Measurements from ENCODE around the gene GRAMD1B.

Gene GRAMD1B

GRCh38 chr11:123549926-123550917 is 120.2 kb downstream of the GRAMD1B start:
- peaks cover 1% of the 10 kb centered on the region; the same call in 1 of the 2 replicates for H3K4me1 ChIP-seq
- no peaks in the 10 kb centered on the region for H3K27me3 ChIP-seq
- no peaks in the 10 kb centered on the region for H3K36me3 ChIP-seq
- TF ChIP-seq CTCF (IDR thresholded peaks at IDR 0.05; ENCODE audit: low read depth, low read length), result no peak
- no peaks in the 10 kb centered on the region for H3K9me3 ChIP-seq
- no peak for DNase-seq
- no peak overlapping the region for H3K4me3 ChIP-seq (ENCODE audit: low read depth, low read length)

- no peaks in the 10 kb centered on the region for H3K4me1 ChIP-seq
- no peaks in the 10 kb centered on the region for H3K9me3 ChIP-seq
- DNase-seq, result no peak
- no peak for TF ChIP-seq CTCF (IDR thresholded peaks at IDR 0.05; ENCODE audit: low read depth, low read length)
- H3K36me3 ChIP-seq, result no peaks in the 10 kb centered on the region
- H3K27me3 ChIP-seq, result no peaks in the 10 kb centered on the region
- H3K4me3 ChIP-seq (ENCODE audit: low read depth, low read length), result no peak overlapping the region
Measured at GRCh38 chr11:123551079-123551478, 121.0 kb downstream of the GRAMD1B start.

GRCh38 chr11:123556633-123557032 is 126.6 kb downstream of the GRAMD1B start:
- no peaks in the 10 kb centered on the region for H3K9me3 ChIP-seq
- H3K4me1 ChIP-seq, result peaks cover 11% of the 10 kb centered on the region
- no peaks in the 10 kb centered on the region for H3K36me3 ChIP-seq
- no peaks in the 10 kb centered on the region for H3K27me3 ChIP-seq
- TF ChIP-seq CTCF (IDR thresholded peaks at IDR 0.05; ENCODE audit: low read depth, low read length), result no peak
- DNase-seq, result no peak
- no peak overlapping the region for H3K4me3 ChIP-seq (ENCODE audit: low read depth, low read length)

GRCh38 chr11:123558536-123559315 is 128.7 kb downstream of the GRAMD1B start:
- Histone ChIP-seq H3K4me1 (peaks cover 20% of the 10 kb centered on the region), H3K4me3 (ENCODE audit: low read depth, low read length) (no peak overlapping the region), H3K27me3 (no peaks in the 10 kb centered on the region), H3K9me3 (no peaks in the 10 kb centered on the region), H3K36me3 (no peaks in the 10 kb centered on the region)
- no peak for TF ChIP-seq CTCF (IDR thresholded peaks at IDR 0.05; ENCODE audit: low read depth, low read length)
- no peak for DNase-seq

- peak; percentile 45 for TF ChIP-seq CTCF (IDR thresholded peaks at IDR 0.05; ENCODE audit: low read depth, low read length)
- Histone ChIP-seq H3K4me1 (peaks cover 20% of the 10 kb centered on the region), H3K27me3 (no peaks in the 10 kb centered on the region), H3K4me3 (ENCODE audit: low read depth, low read length) (peak overlapping the region; percentile 71), H3K36me3 (no peaks in the 10 kb centered on the region), H3K9me3 (no peaks in the 10 kb centered on the region)
- DNase-seq, result no peak
Measured at GRCh38 chr11:123559523-123559955, 129.5 kb downstream of the GRAMD1B start.
